GM12892 (cell line): Measurements from ENCODE around the gene RSPH1.

Source experiments
- DNase-seq: peaks from one replicate; pipeline ENCODE4 v3.0.0; 2011; ENCODE audit not compliant: insufficient read length
- FAIRE-seq: peaks from 2 replicates; lab custom pipeline; 2011; peaks lifted over from hg19 to GRCh38; lab: Jason Lieb, UNC
- POLR2A ChIP-seq: IDR thresholded peaks from 2 replicates; pipeline ENCODE4 v1.6.1; 2011; ENCODE audit warnings: low read depth, low read length, control low read depth
- POLR2AphosphoS5 ChIP-seq: IDR thresholded peaks from 2 replicates; pipeline ENCODE4 v1.6.1; 2011; ENCODE audit warnings: low read depth, low read length, control low read depth
- TAF1 ChIP-seq: IDR thresholded peaks from 2 replicates; pipeline ENCODE4 v1.6.1; 2011; ENCODE audit warnings: low read depth, mild to moderate bottlenecking, control low read depth, low read length, borderline replicate concordance

The RSPH1 gene

DNA sequence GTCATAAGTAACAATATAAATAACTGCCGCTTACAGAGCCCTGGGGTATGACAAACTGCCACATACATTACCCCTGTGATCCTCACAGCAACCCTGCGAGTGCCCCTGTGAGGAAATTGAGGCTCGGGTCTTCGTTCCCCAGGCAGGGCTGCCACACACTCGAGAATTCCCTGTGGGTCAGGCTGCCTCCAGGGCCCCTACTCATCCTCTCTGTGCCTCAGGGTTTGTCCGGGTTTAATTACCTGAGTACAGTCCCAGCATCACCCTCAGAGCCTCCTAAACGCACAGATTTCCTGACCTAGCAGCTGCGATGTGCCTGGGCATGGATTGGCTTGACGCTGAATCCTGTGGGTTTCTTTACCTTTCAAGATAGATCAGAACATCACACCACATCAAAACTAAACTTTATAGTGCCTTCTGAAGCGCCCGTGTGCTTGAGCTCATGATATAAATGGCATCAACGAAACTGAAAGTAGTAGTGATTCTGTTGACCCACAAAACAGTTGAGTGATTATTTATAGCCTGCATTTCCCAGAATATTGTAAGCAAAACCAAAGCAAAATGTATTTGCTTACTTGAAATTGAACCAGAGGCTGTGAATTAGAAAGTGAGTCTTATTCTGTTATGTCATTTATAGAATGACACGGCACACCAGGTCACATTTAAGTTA is 31.6 kb upstream of the RSPH1 start:
- no peak for DNase-seq
- FAIRE-seq: peak; percentile 91
- TF ChIP-seq POLR2A (no peak), TAF1 (no peak), POLR2AphosphoS5 (no peak)

GRCh38 chr21:42527127-42527488 is 31.1 kb upstream of the RSPH1 start:
- FAIRE-seq (no peak), DNase-seq (no peak)
- TF ChIP-seq TAF1 (no peak), POLR2AphosphoS5 (no peak), POLR2A (no peak)

- TF ChIP-seq TAF1 (no peak), POLR2A (no peak), POLR2AphosphoS5 (no peak)
- FAIRE-seq (no peak), DNase-seq (no peak)
Measured at GRCh38 chr21:42526379-42526727, 30.3 kb upstream of the RSPH1 start.

DNA sequence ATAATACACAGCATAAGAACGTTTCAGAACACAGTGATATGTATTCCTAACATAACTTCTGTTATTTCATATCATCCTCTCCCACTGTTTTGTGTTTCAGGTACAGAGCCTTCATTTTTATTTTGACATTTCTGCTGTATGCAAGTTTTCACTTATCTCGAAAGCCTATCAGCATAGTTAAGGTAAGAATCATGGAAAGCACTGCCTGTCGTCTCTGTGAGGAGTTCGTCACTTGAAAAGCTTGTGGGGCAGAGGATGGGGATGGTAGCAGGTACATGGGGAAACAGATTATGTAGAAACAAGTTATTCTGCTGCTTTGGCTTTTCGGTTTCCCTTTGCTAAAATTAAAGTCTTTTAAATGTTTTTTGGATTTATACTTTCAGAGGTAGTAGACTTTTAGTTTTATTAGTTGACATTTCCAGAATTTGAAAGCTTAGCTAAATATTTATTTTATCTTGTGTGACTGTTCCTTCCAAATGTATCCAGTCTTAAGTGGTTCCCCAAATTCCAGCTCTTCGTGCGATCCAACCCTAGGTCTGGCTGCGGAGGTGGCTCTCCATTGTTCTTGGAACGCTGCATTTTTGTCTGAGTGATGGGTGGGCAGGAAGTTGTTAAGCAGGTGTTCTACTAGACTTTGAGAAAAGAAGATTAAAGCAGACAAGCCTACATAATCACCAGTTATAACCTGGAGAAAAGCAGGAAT is 29.8 kb upstream of the RSPH1 start:
- FAIRE-seq (no peak), DNase-seq (no peak)
- TF ChIP-seq TAF1 (no peak), POLR2A (no peak), POLR2AphosphoS5 (no peak)

DNA sequence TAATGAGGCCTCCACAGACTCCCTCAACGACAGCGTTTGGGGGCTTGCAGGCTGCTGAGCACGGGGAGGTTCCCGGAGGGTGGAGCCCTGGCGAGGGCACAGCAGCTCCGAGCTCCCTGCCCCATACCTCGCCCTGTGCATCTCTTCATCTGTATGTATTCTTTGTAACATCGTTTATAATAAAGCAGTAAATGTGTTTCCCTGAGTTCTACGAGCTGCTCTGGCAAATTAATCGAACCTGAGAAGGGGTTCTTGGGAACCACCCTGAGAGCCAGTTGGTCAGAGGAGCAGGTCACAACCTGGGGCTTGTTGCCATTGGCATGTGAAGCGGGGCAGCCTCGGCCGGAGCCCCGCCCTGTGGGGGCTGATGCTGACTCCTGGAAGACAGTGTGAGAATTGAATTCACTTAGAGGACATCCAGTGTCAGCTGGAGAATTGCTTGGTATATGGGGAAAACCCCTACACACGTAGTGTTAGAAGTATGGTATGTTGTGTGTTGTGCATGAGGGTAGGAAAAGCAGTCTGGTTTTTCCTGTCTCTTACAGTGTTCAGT is 29.1 kb upstream of the RSPH1 start:
- DNase-seq (no peak), FAIRE-seq (no peak)
- TF ChIP-seq POLR2AphosphoS5: no peak
- TF ChIP-seq POLR2A: no peak
- TF ChIP-seq TAF1: no peak

DNA sequence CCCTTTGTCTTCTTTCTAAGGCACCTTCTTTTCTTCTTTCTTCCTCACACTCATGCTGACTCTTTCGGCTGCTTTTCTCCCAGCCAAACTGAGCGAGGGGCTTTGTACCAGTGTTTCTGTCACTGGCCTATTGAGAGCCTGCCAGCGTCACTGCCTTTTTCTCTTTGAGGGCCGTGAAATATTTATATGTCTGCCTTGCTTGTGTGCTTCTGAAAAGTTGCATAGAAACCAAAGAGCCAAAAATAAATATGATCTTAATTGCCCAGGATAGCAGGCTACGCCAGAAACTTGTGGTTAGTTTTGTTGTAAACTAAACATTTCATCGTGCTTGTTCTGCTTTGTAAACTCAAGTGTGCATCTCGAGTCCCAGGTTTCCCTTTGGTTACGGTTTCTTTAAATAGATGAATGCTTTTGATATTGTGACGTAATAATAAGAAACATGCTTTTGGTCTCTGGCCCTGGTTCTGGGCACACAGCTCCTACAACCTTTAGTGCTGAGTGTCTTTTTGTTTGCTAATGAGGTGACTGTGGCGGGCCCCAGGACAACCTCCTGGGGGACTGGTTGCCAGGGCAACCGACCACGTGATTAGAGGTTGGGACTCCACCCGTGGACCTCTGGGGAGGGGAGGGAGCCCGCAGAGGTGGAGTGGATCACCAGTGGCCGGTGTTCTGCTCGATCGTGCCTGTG is 28.5 kb upstream of the RSPH1 start:
- peak; percentile 94 for FAIRE-seq
- DNase-seq: peak; percentile 55
- no peak for TF ChIP-seq POLR2AphosphoS5
- TF ChIP-seq POLR2A: no peak
- TF ChIP-seq TAF1: 0 out of 2 replicates have a peak, but pooled peaks have one; percentile 38

- no peak for DNase-seq
- FAIRE-seq: peak; percentile 5
- TF ChIP-seq TAF1 (no peak), POLR2A (no peak), POLR2AphosphoS5 (no peak)
Measured at GRCh38 chr21:42523941-42524340, 27.9 kb upstream of the RSPH1 start.

DNA sequence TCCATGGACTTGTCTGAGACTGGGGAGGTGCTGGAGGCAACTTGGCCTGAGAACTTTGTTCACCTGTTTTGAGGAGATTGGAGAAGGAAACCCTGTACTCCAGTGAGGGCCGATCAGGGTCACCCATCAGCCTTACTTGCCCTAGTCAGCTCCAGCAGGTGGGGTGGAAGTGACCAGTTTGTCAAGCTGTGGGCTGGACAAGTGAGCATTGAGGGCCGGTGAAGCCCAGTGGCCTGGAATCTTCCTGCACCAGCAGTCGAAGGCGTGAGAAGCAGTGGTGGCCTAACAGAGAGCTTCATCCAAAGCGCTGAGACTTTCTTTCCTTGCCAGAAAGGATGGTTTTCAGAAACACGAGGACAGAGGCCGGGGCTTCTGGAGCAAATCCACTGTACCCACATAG is 27.2 kb upstream of the RSPH1 start:
- DNase-seq (no peak), FAIRE-seq (no peak)
- no peak for TF ChIP-seq POLR2A
- no peak for TF ChIP-seq POLR2AphosphoS5

GRCh38 chr21:42522771-42523170 is 26.7 kb upstream of the RSPH1 start:
- no peak for FAIRE-seq
- TF ChIP-seq POLR2A: no peak
- TF ChIP-seq TAF1: no peak
- no peak for TF ChIP-seq POLR2AphosphoS5
- DNase-seq: no peak

GRCh38 chr21:42522271-42522670 is 26.2 kb upstream of the RSPH1 start:
- DNase-seq (no peak), FAIRE-seq (no peak)
- TF ChIP-seq POLR2A (no peak), TAF1 (no peak), POLR2AphosphoS5 (no peak)

GRCh38 chr21:42521805-42522204 is 25.8 kb upstream of the RSPH1 start:
- no peak for TF ChIP-seq POLR2AphosphoS5
- TF ChIP-seq TAF1: no peak
- DNase-seq: no peak
- FAIRE-seq: no peak

GRCh38 chr21:42521384-42521783 is 25.4 kb upstream of the RSPH1 start:
- no peak for FAIRE-seq
- DNase-seq: no peak

More at GRCh38 chr21:42521384-42521783, 25.4 kb upstream of the RSPH1 start:
- TF ChIP-seq POLR2AphosphoS5 (no peak), TAF1 (no peak), POLR2A (no peak)
